Measurements from ENCODE around the gene ITIH3. TPM values are rescaled to one million over a fixed set of nuclear protein-coding genes. Genes with fewer than 3 reads are reported as not detected.

ITIH3 gene
- total RNA-seq, 6 experiments from 2014 or later = 742 to 1,822 (median 982) TPM

GRCh38 chr3:52827866-52828376 lies 33.3 kb downstream of the ITIH3 start:
- H3K9me3 ChIP-seq = no peaks in the 10 kb centered on the region
- no peaks in the 10 kb centered on the region for H3K27me3 ChIP-seq
- DNase-seq (peak; percentile 83 to 95 (median 93)), ATAC-seq (peak; percentile 41 to 74 (median 50))
- TF ChIP-seq, protein P1, sequence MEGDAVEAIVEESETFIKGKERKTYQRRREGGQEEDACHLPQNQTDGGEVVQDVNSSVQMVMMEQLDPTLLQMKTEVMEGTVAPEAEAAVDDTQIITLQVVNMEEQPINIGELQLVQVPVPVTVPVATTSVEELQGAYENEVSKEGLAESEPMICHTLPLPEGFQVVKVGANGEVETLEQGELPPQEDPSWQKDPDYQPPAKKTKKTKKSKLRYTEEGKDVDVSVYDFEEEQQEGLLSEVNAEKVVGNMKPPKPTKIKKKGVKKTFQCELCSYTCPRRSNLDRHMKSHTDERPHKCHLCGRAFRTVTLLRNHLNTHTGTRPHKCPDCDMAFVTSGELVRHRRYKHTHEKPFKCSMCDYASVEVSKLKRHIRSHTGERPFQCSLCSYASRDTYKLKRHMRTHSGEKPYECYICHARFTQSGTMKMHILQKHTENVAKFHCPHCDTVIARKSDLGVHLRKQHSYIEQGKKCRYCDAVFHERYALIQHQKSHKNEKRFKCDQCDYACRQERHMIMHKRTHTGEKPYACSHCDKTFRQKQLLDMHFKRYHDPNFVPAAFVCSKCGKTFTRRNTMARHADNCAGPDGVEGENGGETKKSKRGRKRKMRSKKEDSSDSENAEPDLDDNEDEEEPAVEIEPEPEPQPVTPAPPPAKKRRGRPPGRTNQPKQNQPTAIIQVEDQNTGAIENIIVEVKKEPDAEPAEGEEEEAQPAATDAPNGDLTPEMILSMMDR (IDR thresholded peaks at IDR 0.05) = peak; percentile 22 to 45 (median 40)
- TF ChIP-seq POLR2A (IDR thresholded peaks at IDR 0.05) = peak; percentile 84
- H3K4me3 ChIP-seq = peak overlapping the region; percentile 50 to 94 (median 71)
- H3K36me3 ChIP-seq = peaks cover 0 to 62% (median 27%) of the 10 kb centered on the region in 4 donors
- peak overlapping the region; percentile 43 to 95 (median 56) for H3K27ac ChIP-seq
- peaks cover 0 to 55% (median 19%) of the 10 kb centered on the region in 4 donors for H3K4me1 ChIP-seq
- intact Hi-C loops (cut with DNase I) = no loop called here
- 10% methylated on average over 3 of the region's 10 CpGs for WGBS (ENCODE audit: insufficient coverage, low coverage, low lambda C conversion rate, missing lambda C conversion rate)

- 20% methylated on average over 1 of the region's 3 CpGs for WGBS (ENCODE audit: insufficient coverage, low coverage, low lambda C conversion rate, missing lambda C conversion rate)
- H3K4me1 ChIP-seq = peaks cover 0 to 57% (median 21%) of the 10 kb centered on the region in 4 donors
- TF ChIP-seq, protein P1 (IDR thresholded peaks at IDR 0.05) = no peak
- peak; percentile 29 for TF ChIP-seq POLR2A (IDR thresholded peaks at IDR 0.05)
- DNase-seq = peak in 2 of 3 donors; percentile 82 to 91
- peaks cover 0 to 47% (median 16%) of the 10 kb centered on the region in 4 donors for H3K36me3 ChIP-seq
- no peaks in the 10 kb centered on the region for H3K27me3 ChIP-seq
- peak overlapping the region; percentile 50 to 94 (median 71) for H3K4me3 ChIP-seq
- ATAC-seq = peak; percentile 6 to 43 (median 31)
- intact Hi-C loops (cut with DNase I) = no loop called here
- H3K27ac ChIP-seq = peak overlapping the region; percentile 92 to 95 (median 94)
- no peaks in the 10 kb centered on the region for H3K9me3 ChIP-seq
Observed at GRCh38 chr3:52829482-52829881, 34.9 kb downstream of the ITIH3 start.

DNA sequence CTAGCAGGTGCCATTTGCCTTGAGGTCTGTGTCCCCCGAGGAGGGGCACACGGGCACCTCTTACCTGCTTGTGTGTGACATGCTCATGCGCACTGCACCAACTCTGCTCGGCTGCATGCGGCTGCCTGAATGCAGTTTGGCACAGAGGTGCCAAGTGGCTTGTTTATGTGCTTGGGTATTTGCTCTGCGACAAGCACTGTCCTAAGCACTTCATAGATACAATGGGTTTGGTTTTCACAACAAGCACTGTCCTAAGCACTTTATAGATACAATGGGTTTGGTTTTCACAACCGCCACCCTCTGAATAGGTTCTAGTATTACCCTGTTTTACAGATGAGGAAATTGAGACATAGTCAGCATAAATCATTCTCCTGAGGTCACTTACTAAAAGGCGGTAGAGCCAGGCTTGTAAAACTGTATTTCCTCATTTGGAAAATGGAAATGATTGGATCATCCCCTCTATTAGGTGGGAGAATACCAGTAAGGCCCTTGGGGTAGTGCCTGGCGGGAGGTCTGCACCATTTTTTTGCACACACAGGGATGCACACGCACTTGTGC lies 35.4 kb downstream of the ITIH3 start:
- no peaks in the 10 kb centered on the region for H3K27me3 ChIP-seq
- 41% methylated on average over 8 of the region's 10 CpGs for WGBS (ENCODE audit: insufficient coverage, low coverage, low lambda C conversion rate, missing lambda C conversion rate)
- peak overlapping the region; percentile 50 to 94 (median 71) for H3K4me3 ChIP-seq
- peak overlapping the region; percentile 92 to 95 (median 94) for H3K27ac ChIP-seq
- peak in 1 of 3 donors; percentile 67 for DNase-seq
- H3K9me3 ChIP-seq = no peaks in the 10 kb centered on the region
- intact Hi-C loops (cut with DNase I) = no loop called here
- peaks cover 0 to 42% (median 14%) of the 10 kb centered on the region in 4 donors for H3K36me3 ChIP-seq
- peaks cover 0 to 56% (median 22%) of the 10 kb centered on the region in 4 donors for H3K4me1 ChIP-seq
- TF ChIP-seq POLR2A (IDR thresholded peaks at IDR 0.05) = no peak
- TF ChIP-seq, protein P1 (IDR thresholded peaks at IDR 0.05) = no peak
- ATAC-seq = peak in 3 of 4 donors; percentile 0 to 9 (median 0)

- peaks cover 0 to 58% (median 21%) of the 10 kb centered on the region in 4 donors for H3K4me1 ChIP-seq
- H3K27me3 ChIP-seq = no peaks in the 10 kb centered on the region
- H3K36me3 ChIP-seq = peaks cover 0 to 35% (median 11%) of the 10 kb centered on the region in 4 donors
- DNase-seq = peak; percentile 80 to 94 (median 90)
- H3K9me3 ChIP-seq = no peaks in the 10 kb centered on the region
- peak within 1 kb of the TSS; percentile 92 to 95 (median 94) for H3K27ac ChIP-seq
- 29% methylated on average over 11 of the region's 16 CpGs for WGBS (ENCODE audit: insufficient coverage, low coverage, low lambda C conversion rate, missing lambda C conversion rate)
- intact Hi-C loops (cut with DNase I) = no loop called here
- H3K4me3 ChIP-seq = peak within 1 kb of the TSS; percentile 50 to 94 (median 71)
- peak; percentile 47 to 71 (median 58) for ATAC-seq
- TF ChIP-seq POLR2A (IDR thresholded peaks at IDR 0.05) = peak; percentile 96
- TF ChIP-seq, protein P1 (IDR thresholded peaks at IDR 0.05) = no peak
Observed at GRCh38 chr3:52830535-52831258, 36.1 kb downstream of the ITIH3 start, which contains the start of gene ITIH4. Gene ITIH4, minus strand, starts transcription at chr3:52830672. Its CDS starts 30 bp downstream, at chr3:52830642.
